Measurements from ENCODE around the gene SEC14L2.
A peak's percentile ranks its signal among the peaks of the same experiment; 100 is the strongest.
"Not testable (repeated sequence)": the region's sequence is repeated elsewhere in the genome, so short reads cannot be mapped to it uniquely, and the experiment has no call there.

Gene SEC14L2

DNA sequence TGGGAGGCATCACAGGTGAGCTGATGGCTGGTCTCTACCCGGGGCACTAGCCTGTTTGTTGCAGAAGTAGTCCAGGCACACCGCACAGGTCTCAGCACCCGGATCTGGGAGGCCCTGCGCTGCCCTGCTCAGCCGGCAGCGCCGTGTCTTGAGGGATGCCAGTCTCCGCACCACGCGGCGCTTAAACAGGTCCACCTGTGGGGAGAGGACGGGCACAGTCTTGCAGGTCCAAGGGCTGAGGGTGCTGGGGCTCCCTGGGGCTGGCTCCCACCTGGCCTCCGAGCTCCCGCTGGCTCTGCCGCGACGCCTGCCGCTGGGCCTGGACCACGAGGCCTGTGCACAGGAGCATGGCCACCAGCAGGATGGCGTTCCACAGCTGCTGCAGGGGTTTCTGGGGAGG, 16.8 kb upstream of the SEC14L2 start:
- DNase-seq, result no peak

DNA sequence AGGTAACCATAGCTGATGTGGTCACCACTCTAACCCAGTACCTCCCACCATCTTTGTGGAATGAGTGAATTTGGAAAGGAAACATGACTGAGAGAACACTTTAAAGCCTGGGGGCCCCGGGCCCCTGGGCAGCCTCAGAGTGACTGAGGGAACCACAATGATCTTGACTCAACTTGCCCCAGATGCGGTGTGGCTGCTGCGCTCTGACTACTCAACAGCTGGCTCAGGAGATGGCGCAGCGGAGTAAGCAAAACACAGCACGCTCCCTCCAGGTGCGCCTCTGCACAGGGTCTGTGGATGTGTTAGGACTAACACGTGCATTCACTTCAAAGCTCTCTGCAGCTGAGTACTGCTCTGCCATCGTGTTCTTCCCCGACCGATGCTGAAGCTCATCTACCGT, 15.6 kb upstream of the SEC14L2 start:
- no peak for DNase-seq

DNA sequence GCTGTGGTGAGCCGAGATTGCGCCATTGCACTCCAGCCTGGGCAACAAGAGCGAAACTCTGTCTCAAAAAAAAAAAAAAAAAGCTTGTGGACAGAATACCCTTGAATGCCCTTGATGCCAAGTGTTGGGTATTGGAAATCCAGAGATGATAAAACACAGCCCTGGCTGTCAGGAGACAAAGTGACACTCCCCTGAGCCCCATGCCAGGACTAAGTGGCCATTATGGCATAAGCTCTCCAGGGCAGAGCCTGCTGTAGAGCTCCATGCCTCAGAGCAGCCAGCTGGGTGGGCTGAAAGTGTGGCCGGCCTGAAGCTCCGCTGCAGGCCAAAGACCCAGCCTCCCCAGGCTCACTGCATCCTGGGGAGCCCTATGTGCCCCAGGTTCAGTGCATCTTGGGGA, 14.5 kb upstream of the SEC14L2 start:
- no peak for DNase-seq

DNA sequence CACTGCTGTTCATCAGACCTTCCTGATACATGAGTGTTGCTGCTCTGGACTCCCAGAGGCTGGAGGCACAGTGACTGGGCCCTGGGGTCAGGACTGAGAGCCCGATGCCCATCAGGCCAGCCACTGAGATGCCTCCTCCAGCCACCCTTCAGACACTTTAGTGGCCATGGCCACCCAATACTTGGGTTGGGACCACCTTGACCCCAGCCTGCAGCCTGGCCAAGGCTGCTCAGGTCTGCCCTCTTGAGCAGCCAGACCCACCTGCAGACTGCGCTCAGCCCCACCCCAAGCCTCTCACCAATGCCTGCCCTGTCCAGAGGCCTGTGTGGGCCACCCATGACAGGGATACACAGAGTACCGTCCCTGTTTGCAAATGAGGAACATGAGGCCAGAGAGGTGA, 13.8 kb upstream of the SEC14L2 start:
- DNase-seq, result no peak

DNA sequence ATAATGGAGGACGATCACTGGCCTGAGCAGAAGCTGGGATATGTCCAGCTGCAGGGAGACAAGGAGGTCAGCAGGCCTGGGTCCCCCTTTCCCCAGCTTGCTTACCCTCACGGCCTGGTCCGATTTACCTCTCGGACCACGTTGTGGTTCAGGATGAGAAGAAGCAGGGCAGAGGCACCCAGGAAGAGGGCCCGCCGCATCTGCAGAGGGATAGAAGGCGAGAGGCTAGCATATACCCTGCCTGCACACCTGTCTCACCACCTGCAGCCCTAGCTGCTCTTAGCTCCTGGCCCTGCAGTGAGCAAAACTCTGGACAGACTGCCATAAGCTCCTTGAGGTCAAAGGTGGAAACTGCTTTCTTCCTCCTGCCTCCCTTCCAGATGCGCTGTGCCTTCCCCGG, 10.9 kb upstream of the SEC14L2 start:
- no peak for DNase-seq

DNA sequence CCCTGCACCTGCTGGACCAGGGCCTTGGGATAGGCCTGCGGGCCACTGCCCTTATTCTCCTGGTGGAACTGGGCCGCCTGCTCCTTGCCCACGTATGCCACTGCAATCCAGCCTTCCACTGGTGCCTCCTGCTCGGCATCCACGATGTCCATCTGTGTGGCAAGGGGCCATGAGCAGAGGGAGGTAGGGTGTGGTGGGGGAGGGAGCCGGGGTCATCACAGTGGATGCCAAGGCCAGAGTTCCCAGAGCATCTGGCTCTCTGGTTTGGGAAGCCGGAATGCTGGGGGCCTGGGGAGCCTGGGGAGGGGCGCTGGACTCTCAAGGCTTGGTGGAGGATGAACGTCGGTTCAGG, 10.2 kb upstream of the SEC14L2 start:
- DNase-seq, result peak in 1 of 4 experiments; percentile 19

DNA sequence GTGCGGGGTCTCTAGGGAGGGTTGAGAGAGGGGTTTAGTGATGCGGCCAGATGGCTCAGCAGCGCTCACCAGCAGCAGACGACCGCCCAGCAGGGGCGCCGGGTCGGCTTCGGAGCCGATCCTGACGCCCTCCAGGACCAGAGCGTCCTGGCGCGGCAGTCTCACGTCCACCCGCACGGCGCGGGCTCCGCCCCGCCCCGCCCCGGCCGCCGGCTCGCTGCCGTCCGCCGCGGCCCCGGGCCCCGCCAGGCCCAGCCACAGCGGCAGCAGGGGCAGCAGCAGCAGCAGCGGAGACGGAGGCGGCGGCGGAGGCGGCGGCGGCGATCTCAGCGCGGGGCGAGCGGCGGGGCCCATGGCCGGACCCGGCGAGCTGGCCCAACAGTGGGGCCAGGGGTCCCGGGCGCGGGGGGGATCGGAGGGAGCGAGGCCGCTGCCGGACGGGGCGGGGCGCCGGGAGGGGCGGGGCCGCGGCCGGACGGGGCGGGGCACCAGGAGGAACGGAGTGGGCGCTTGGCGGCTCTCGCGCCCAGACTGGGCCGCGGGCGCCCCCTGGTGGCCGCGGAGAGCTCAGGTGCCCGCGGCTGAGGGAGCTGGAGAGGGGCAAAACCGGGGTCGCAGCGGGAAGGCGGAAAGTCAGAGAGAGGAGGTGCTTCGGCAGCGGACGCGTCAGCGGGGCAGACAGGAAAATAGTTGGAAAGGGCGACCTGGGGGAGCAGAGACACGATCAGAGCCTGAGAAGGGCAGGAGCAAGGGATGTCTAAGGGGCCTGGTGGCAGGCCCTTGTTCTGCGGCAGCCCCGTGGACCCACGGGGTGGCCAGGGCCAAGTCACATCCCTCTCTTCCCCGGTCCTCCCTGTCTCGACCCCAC, 9.6 kb upstream of the SEC14L2 start, which contains the start of gene RNF215:
Gene RNF215, minus strand, starts transcription at position 452 of the 868 bp plus-strand sequence. Its CDS starts 98 bp downstream, at position 354.
- DNase-seq, result peak; percentile 59 to 78 (median 64)

DNA sequence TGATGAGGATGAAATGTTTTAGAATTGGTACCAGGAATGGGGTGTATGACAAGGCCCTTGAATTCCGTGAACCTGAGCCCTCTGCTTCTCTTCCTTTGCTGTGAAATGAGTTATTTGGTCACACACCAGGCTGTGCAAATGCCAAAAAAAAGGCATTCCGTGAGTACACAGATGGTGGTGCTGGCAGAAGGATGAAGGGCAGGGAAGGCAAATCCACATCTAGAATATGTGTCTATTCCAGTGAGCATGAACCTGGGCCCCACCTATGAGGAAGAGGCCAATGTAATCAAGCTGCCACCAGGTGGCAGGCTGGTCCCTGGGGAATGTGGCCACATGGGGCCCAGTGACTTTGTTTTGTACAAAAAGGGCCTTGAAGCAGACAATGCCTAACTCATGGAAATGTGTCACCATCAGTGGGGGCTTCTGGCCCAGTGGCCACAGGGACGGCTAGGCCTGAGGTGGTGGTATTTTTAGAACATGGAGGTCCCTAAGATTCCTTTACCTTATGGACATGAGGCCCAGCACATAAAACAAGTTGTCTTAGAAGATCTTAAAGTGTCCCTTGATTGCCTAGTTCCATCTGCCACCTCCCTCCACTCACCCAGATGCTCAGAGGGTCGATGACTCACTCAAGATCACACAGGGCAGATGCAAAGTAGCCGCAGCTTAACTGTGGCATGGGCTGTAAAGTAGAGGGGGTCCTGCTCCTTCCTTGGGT, 5.7 kb upstream of the SEC14L2 start:
- peak; percentile 30 to 75 (median 56) for DNase-seq

DNA sequence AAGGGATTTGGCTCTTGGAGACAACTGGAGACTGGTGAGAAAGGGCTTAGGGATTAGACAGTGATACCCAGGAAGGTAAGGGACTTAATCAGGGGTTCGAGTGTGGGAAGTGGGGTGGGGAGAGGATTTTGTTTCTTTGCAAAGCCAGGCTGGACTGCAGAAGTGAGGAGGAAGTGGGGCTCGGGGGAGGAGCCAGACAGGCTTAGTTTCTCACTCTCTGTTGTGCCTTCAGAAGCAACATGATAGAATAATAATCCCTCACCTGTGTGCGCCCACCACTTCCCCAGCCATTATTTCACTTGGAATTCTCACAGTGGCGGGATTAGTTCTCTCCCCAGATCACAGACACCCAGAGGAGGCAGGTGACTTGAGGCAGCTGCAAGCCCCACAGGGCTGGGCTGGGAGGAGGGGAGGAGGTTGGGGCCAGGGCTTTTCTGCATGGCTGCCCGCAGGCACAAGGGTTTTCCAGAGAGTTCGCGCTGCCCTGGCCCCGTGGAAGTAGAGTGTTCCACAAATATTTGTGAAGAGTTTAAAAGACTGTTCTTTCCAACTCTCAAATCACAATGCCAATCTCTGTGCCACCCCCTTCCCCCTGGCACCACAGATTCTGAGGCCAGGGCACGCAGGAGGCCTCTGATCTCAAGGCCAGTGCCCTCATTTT, 4.0 kb upstream of the SEC14L2 start:
- DNase-seq, result no peak

DNA sequence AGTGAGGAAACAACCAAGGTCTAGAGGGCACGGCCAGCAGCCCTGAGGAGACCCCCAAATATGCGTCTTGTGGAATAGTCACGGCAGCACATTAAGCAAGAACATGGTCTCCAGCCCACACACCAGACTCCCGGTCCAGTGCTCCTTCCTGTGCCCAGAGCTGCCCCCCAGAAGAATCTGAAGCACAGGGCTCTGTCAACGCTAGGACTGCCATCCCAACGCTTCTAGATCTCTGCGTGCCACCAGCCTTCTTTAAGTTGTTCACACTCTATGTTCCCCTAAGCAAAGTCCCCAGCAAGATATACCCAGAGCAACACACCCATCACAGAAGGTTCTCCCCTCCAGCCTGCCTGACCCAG, 3.5 kb upstream of the SEC14L2 start:
- no peak for DNase-seq

DNA sequence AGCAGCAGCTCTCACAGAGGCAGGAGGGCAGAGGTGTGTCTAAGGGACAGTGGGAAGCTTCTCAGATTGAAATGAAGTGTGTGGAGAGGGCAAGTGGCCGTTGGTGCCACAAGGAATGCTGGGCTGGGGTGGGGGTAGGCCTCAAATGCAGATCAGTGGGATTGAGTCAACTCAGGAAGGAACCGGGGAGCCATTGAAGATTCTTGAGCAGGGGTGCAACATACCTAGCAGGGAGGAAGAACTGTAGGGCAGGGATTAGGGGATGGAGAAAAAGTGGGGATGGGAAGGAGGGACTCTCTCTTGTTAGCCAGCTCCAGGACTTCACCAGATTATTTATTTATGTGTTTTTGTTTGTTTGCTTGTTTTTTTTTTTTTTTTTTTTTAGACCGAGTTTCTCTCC, 2.9 kb upstream of the SEC14L2 start:
- no peak for DNase-seq

DNA sequence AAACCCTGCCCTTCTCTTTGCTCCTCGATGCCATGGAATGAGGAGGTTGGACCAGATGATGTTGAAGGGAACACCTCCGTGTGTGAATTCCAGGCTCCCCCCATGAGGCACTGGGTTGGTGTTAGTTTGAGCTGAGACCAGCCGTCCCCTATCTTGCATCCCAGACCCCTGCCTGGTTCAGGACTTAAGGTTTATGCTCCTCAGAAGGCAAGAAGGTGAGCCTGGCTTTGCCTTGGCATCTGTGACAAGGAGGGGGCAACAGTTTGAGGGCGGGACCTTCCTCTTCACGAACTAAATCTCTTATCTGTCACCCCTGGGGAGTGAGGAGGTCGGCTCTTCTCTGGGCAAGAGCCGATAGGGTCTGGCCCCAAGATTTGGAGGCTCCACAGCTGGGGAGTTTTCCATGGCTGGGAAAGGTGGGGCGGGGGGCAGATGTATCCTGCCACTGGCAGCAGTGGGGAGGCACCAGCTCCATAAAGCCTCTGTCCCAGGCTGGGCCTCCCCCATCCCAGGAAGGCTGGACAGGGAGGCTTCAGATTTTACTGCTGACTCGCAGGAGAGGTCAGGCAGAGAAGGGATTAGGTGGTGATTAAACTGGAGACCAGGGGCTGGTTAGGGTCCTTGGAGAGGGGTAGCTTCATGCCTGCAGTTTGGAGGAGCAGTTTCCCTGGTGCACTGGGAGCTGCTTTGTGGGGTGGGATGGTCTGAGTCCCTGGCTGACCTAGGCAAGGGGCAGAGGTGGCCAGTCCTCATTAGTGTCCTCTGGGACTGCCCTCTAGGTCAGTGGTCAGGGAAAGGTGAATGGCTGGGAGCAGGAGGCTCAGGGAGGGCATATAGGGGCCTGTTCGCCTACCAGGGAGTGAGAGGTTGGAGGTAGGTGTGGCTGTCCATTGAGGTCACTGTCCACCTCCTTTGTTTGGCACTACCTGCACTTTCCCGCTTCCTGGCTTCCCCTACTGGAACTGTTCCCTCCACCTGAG, 1.1 kb downstream of the SEC14L2 start:
- no peak for DNase-seq

DNA sequence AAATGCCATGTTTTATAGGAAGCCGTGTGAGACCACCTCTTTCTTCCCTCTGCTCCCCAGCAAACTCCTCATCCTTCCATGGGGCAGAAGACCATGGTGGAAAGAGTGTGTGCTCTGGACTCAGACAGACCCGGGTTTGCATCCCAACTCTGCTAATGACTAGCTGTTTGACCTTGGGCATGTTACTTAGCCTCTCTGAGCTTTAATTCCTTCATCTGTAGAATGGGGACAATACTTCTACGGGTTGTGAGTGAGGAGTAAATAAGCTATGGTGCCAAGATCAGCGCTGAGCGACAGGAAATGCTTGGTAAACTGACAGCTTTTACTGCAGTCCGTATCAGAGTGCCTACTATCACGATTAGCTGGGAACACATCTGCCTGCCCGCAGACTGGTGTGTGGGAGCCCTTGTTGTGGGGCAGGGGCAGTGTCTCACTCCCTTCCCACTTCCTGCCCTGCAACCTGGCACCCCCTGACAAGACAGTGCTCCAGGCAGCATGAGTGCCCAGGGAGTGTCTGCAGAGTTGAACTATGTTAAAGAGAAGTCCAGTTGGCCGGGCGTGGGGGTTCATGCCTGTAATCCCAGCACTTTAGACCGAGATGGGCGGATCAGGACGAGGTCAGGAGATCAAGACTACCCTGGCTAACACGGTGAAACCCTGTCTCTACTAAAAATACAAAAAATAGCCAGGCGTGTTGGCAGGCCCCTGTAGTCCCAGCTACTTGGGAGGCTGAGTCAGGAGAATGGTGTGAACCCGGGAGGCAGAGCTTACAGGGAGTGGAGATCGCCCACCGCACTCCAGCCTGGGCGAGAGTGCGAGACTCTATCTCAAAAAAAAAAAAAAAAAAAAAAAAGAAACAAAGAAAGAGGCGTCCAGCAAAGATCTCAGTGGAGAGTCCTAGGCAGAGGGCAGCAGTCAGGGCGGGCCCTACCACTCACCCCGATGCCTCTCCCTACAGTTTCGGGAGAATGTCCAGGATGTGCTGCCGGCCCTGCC, 2.2 kb downstream of the SEC14L2 start:
- DNase-seq, result no peak

DNA sequence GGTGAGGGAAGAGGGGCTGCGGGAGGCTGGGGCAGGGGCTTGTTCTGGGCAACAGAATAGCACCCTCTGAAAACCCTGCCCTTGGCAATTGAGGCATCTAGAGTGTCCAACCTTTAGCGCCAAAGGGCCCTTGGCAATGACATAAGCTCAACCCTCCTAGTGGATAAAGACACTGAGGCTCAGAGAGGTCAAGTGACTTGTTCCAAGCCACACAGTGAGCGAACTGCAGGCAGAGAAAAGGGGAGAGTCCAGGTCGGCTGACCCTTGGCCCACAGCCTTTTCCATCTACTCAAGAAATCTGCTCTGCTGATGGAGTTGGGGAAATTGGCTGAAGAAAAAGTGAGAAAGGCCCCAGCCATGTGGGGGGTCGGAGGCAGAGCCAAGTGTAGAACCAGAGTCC, 2.9 kb downstream of the SEC14L2 start:
- no peak for DNase-seq

DNA sequence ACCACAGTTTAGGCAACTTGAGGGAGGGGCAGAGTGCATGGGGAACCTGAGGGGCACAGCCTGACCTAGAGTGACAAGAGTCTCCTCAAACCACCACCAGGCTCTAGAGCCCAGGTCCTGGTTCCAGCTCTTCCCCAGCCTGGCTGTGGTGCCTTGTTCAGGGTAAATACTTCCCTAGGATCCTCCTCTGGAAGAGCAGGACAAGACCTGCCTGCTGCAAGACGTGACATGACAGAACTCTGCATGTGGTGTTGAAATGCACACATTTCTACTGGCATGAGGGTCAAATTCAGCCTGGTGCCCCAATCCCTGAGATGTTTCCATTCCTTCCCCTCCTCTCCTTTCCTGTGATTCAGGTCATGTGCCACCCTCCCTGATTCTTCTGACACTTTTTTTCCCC, 3.3 kb downstream of the SEC14L2 start:
- no peak for DNase-seq

DNA sequence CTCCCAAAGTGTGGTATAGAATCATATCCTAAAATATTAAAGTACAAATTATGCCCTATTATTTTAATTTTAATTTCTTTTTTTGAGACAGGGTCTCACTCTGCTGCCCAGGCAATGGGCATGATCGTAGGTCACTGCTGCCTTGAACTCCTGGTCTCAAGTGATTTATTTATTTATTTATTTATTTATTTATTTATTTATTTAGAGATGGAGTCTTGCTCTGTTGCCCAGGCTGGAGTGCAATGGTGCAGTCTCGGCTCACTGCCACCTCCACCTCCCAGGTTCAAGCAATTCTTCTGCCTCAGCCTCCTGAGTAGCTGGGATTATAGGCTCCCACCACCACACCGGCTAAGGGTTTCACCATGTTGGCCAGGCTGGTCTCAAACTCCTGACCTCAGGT, 4.2 kb downstream of the SEC14L2 start:
- not testable (repeated sequence) for DNase-seq

DNA sequence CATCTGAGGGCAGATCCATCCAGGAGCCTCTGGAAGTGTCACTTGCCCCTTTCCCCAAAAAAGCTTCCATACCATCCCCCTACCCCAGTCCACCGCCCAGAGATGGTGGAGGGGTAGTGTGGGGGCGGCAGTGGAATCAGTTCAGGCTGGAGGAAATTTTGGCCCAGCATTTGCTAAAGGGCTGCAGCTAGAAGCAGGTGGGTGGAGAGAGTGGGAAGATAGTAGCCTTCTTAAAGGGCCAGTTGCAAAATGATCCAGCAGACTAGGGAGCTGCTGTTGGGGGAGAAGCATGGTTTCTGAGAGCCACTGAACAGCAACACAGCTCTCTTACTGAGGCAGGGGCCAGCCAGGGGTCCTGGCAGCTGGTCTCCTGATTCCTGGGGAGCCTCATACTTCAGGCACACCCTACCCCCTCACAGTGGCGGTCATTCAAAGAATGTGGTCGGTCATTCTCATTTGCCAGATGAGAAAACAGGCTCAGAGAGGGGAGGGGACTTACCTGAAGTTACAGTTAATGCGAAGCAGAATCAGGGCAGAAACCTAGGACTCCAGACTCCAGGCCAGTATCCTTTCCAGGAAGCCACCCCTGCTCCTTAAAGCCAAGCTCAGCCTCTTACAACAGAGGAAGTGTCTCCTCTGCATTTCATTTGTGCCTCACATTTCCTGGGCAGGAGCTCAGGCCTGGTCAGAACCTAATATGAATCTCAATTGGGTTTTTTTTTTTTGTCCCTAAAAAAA, 5.4 kb downstream of the SEC14L2 start:
- DNase-seq, result no peak

DNA sequence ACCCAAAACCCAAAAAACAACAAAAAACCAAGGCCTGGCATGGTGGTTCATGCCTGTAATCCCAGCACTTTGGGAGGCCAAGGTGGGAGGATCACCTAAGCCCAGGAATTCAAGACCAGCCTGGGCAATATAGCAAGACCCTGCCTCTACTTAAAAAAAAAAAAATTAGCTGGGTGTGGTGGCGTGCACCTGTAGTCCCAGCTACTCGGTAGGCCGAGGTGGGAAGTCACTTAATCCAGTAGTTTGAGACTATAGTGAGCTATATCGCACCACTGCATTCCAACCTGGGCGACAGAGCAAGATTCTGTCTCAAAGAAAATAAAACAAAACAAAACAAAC, 5.9 kb downstream of the SEC14L2 start:
- not testable (repeated sequence) for DNase-seq

DNA sequence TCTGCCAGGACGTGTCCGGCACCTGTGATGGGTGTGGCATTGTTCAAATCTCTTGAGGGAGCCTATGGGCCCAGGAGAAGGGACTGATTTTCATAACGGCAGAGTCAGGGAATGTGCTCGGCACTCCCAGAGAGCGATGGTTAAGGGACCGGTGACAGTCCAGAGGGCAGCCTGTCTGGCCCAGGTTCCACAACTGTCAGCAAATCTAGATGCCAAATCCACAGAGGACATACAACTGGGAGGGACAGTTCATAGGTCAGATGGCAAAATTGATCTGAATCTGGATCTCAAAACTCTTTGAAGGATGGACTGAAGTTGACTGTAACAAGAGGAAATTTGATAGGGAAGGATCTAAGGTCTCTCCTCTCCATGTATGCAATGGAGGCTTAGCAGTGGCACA, 7.5 kb downstream of the SEC14L2 start:
- no peak for DNase-seq

DNA sequence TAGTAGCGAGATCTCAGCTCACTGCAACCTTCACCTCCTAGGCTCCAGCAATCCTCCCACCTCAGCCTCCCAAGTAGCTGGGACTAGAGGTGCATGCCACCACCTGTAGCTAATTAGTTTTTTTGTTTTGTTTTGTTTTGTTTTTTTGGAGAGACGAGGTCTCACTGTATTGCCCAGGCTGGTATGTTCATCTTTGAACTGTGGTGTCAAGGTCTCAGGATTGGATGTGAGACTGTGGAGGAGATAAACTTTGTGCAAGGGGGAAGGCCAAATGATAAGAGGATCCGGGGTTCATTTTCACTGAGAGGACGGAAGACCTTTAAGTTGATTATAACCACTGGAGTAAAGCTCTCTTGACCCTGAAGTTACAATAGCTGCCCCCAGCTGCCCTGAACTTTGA, 8.9 kb downstream of the SEC14L2 start:
- no peak for DNase-seq

DNA sequence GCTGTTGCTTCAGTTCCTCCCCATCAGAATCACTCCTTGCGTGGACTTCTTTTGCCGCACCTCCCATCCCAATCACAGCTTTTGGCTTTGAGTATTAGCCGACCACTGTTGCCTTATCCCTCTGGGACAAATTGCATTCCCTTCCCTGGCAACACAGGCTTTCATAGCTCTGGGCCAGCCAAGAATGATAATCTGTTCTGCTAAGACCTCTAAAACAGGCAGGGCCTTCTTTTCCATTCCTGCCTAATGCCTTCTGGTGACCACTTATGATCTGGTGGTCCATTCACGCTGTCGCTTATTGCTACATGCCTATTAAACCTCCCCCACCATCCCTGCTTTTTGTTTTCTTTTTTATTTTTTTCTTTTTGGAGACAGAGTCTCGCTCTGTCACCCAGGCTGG, 9.6 kb downstream of the SEC14L2 start:
- DNase-seq, result no peak
